ENCODE measurements around the gene CTRB1.
"Not testable (repeated sequence)": the region's sequence is repeated elsewhere in the genome, so short reads cannot be mapped to it uniquely, and the experiment has no call there.

Gene CTRB1

GRCh38 chr16:75223129-75223528 lies 4.3 kb downstream of the CTRB1 start:
- intact Hi-C loops (cut with DNase I); DNase-seq: not testable (repeated sequence)

- intact Hi-C loops (cut with DNase I), result loop anchor here (2.0 kb wide), 1 partner anchor 18 kb away; the partner anchor contains the start of gene CTRB2
- DNase-seq, result no peak
Measured at GRCh38 chr16:75224306-75225082, 5.7 kb downstream of the CTRB1 start.

GRCh38 chr16:75225092-75225491 lies 6.3 kb downstream of the CTRB1 start:
- intact Hi-C loops (cut with DNase I), result loop anchor here (2.0 kb wide), 1 partner anchor 18 kb away; the partner anchor contains the start of gene CTRB2
- no peak for DNase-seq

GRCh38 chr16:75225678-75226515 lies 7.1 kb downstream of the CTRB1 start:
- intact Hi-C loops (cut with DNase I), result loop anchor here (2.0 kb wide), 1 partner anchor 19 kb away; the partner anchor contains the start of gene CTRB2
- no peak for DNase-seq

GRCh38 chr16:75226550-75227360 lies 8.0 kb downstream of the CTRB1 start:
- no peak for DNase-seq
- intact Hi-C loops (cut with DNase I), result no loop called here

- no peak for DNase-seq
- intact Hi-C loops (cut with DNase I), result no loop called here
Measured at GRCh38 chr16:75227361-75228142, 8.8 kb downstream of the CTRB1 start.

- intact Hi-C loops (cut with DNase I), result no loop called here
- DNase-seq, result no peak
Measured at GRCh38 chr16:75228143-75228976, 9.6 kb downstream of the CTRB1 start.

- DNase-seq, result no peak
- intact Hi-C loops (cut with DNase I), result loop anchor here (5.0 kb wide), 1 partner anchor 32 kb away; no protein-coding TSS in a partner anchor
Measured at GRCh38 chr16:75229172-75230031, 10.6 kb downstream of the CTRB1 start.

GRCh38 chr16:75230471-75231110 lies 11.8 kb downstream of the CTRB1 start:
- intact Hi-C loops (cut with DNase I), result loop anchor here (5.0 kb wide), 1 partner anchor 33 kb away; no protein-coding TSS in a partner anchor
- DNase-seq, result no peak

GRCh38 chr16:75231570-75231969 lies 12.8 kb downstream of the CTRB1 start:
- intact Hi-C loops (cut with DNase I), result loop anchor here (5.0 kb wide), 1 partner anchor 34 kb away; no protein-coding TSS in a partner anchor
- no peak for DNase-seq

- DNase-seq, result no peak
- intact Hi-C loops (cut with DNase I), result loop anchor here (5.0 kb wide), 1 partner anchor 36 kb away; no protein-coding TSS in a partner anchor
Measured at GRCh38 chr16:75233611-75233938, 14.8 kb downstream of the CTRB1 start.

GRCh38 chr16:75234856-75235696 lies 16.3 kb downstream of the CTRB1 start:
- peak in 1 of 10 donors; percentile 87 for DNase-seq
- intact Hi-C loops (cut with DNase I), result loop anchor here (1.0 to 5.0 kb wide), 2 partner anchors 38 to 150 kb away; no protein-coding TSS in a partner anchor

- intact Hi-C loops (cut with DNase I), result no loop called here
- DNase-seq, result peak in 1 of 10 donors; percentile 69
Measured at GRCh38 chr16:75235721-75236193, 17.0 kb downstream of the CTRB1 start.

GRCh38 chr16:75236232-75236631 lies 17.4 kb downstream of the CTRB1 start:
- DNase-seq, result peak in 1 of 10 donors; percentile 75
- intact Hi-C loops (cut with DNase I), result no loop called here

GRCh38 chr16:75236736-75237397 lies 18.1 kb downstream of the CTRB1 start:
- intact Hi-C loops (cut with DNase I), result no loop called here
- DNase-seq, result peak in 1 of 10 donors; percentile 81
